Aorta (tissue), 5 donors: Measurements from ENCODE around the gene RENBP. TPM values are rescaled to one million over a fixed set of nuclear protein-coding genes. Genes with fewer than 3 reads are reported as not detected.
A peak's percentile ranks its signal among the peaks of the same experiment; 100 is the strongest.

Experiments used
- ATAC-seq: fragments of 200-7000 bp; cut with Tn5 transposase; one replicate; pipeline ENCODE4 v1.9.1; 2022; ENCODE audit warnings: moderate library complexity; ENCODE audit not compliant: low FRiP score
- DNase-seq, 2 donors: peaks; one replicate each; pipeline ENCODE4 v3.0.0-alpha.2; 2020
- H3K27ac ChIP-seq, 2 donors: one replicate each; pipeline ENCODE4 v1.5.1; 2013; ENCODE audit warnings: low read length in 2 of 2, mild to moderate bottlenecking in 2 of 2, moderate library complexity in 2 of 2, control low read depth in 1 of 2, inconsistent platforms in 1 of 2, low read depth in 1 of 2
- H3K27me3 ChIP-seq, 2 donors: one replicate each; pipeline ENCODE4 v1.6.1; 2013; ENCODE audit warnings: control low read depth in 1 of 2, low read length in 1 of 2, mild to moderate bottlenecking in 1 of 2, moderate library complexity in 1 of 2; ENCODE audit not compliant: insufficient read depth in 2 of 2, control insufficient read depth in 1 of 2
- H3K36me3 ChIP-seq, 2 donors: one replicate each; pipeline ENCODE4 v1.6.1; 2013; ENCODE audit warnings: control low read depth in 1 of 2, low read length in 1 of 2, mild to moderate bottlenecking in 1 of 2; ENCODE audit not compliant: insufficient read depth in 2 of 2, control insufficient read depth in 1 of 2
- H3K4me1 ChIP-seq, 2 donors: one replicate each; pipeline ENCODE4 v1.6.1; 2013; ENCODE audit warnings: low read length in 2 of 2, control low read depth in 1 of 2, mild to moderate bottlenecking in 1 of 2, moderate library complexity in 1 of 2; ENCODE audit not compliant: insufficient read depth in 2 of 2, control insufficient read depth in 1 of 2
- H3K4me3 ChIP-seq, 2 donors: one replicate each; pipeline ENCODE4 v1.5.1; 2013; ENCODE audit warnings: low read length in 2 of 2, control low read depth in 1 of 2, mild to moderate bottlenecking in 1 of 2
- H3K9me3 ChIP-seq: one replicate; pipeline ENCODE4 v1.6.1; 2013; ENCODE audit warnings: mild to moderate bottlenecking, low read length; ENCODE audit not compliant: control insufficient read depth
- WGBS, 2 donors: extraction: QIAGEN DNeasy Blood & Tissue Kit; methylation state at CpG; one replicate each; pipeline ENCODE4 v1.1.7; 2013; 5-methylcytosine and 5-hydroxymethylcytosine counted together
- intact Hi-C, 2 donors: fragments of 100-400 bp; cut with DNase I; formaldehyde crosslinking; loops; one replicate each; pipeline versions ENCODE4 v1.14.2 to v1.15.0; 2022
- polyA plus RNA-seq, 2 donors: library from polyadenylated mRNA; stranded (reverse); fragments of 200-250 nt; gene quantifications; one replicate each; pipeline ENCODE4 v1.2.3, GENCODE V29; 2013
- total RNA-seq, 2 donors: library from RNA; stranded (reverse); fragmentation: NEBNext Ultra II Directional; extraction: Animal tissue kit (Norgen Biotek cat#: 25700); gene quantifications; one replicate each; pipeline ENCODE4 v1.2.1, GENCODE V29; 2021
- donor health status: healthy with polysubstance abuse.
- donor health status: Bipolar disorder and iron deficiency.
- donor health status: DM: no; HTN: no; CAD: no.
- donor health status: DM: no; HTN: no; CAD: no.
- donor health status: DM: yes; HTN: yes; CAD: no.

RENBP gene
- total and polyA plus RNA-seq, 4 donors = 10.5 to 20.9 (median 13.8) TPM

GRCh38 chrX:153953342-153953830 lies 8.9 kb upstream of the RENBP start:
- H3K4me1 ChIP-seq = no peaks in the 10 kb centered on the region
- peak overlapping the region in 1 of 2 donors; percentile 19 for H3K27ac ChIP-seq
- 11 to 27% methylated on average over 33 of the region's 33 CpGs for WGBS, 2 donors
- H3K36me3 ChIP-seq = peaks cover 0 to under 1% of the 10 kb centered on the region in 2 donors
- H3K9me3 ChIP-seq = no peaks in the 10 kb centered on the region
- no peaks in the 10 kb centered on the region for H3K27me3 ChIP-seq
- DNase-seq (peak; percentile 84 to 93), ATAC-seq (peak; percentile 89)
- intact Hi-C loops = loop anchor here (2.0 to 10.0 kb wide), 4 partner anchors 189 to 999 kb away; partner anchors contain the start of gene PLXNB3 (in 2 of the 2)
- H3K4me3 ChIP-seq = no peak overlapping the region

- ATAC-seq (no peak), DNase-seq (no peak)
- Histone ChIP-seq H3K4me3 (no peak overlapping the region), H3K27me3 (no peaks in the 10 kb centered on the region), H3K4me1 (no peaks in the 10 kb centered on the region), H3K9me3 (no peaks in the 10 kb centered on the region), H3K36me3 (no peaks in the 10 kb centered on the region), H3K27ac (peak overlapping the region in 1 of 2 donors; percentile 9)
- intact Hi-C loops = loop anchor here (2.0 to 10.0 kb wide), 4 partner anchors 188 to 998 kb away; partner anchors contain the start of gene PLXNB3 (in 2 of the 2)
- 81 to 86% methylated on average over 32 of the region's 32 CpGs for WGBS, 2 donors
These were observed 8.1 kb upstream of the RENBP start for GRCh38 chrX:153952373-153953026.

GRCh38 chrX:153951683-153952372 lies 7.4 kb upstream of the RENBP start:
- Histone ChIP-seq H3K4me3 (no peak overlapping the region), H3K36me3 (no peaks in the 10 kb centered on the region), H3K9me3 (no peaks in the 10 kb centered on the region), H3K27me3 (no peaks in the 10 kb centered on the region), H3K4me1 (no peaks in the 10 kb centered on the region), H3K27ac (no peak overlapping the region)
- DNase-seq (no peak), ATAC-seq (no peak)
- WGBS, 2 donors = 91 to 92% methylated on average over 25 to 28 of the region's 28 CpGs
- intact Hi-C loops = loop anchor here (2.0 to 10.0 kb wide), 4 partner anchors 187 to 997 kb away; partner anchors contain the start of gene PLXNB3 (in 2 of the 2)

- H3K27ac ChIP-seq = no peak overlapping the region
- intact Hi-C loops = loop anchor here (5.0 to 10.0 kb wide), 3 partner anchors 188 to 995 kb away; partner anchors contain the start of gene PLXNB3 (in 1 of the 2)
These were observed 5.7 kb upstream of the RENBP start for GRCh38 chrX:153950127-153950526.

GRCh38 chrX:153948847-153949805 lies 4.7 kb upstream of the RENBP start:
- no peak for ATAC-seq
- H3K27ac ChIP-seq = no peak overlapping the region
- 77 to 85% methylated on average over 27 to 30 of the region's 30 CpGs for WGBS, 2 donors
- H3K4me3 ChIP-seq = no peak overlapping the region
- intact Hi-C loops = loop anchor here in 1 of 2 donors (10.0 kb wide), 1 partner anchor 984 kb away; no protein-coding TSS in a partner anchor
- H3K27me3 ChIP-seq = no peaks in the 10 kb centered on the region
- no peaks in the 10 kb centered on the region for H3K36me3 ChIP-seq
- no peak for DNase-seq
- no peaks in the 10 kb centered on the region for H3K9me3 ChIP-seq
- H3K4me1 ChIP-seq = no peaks in the 10 kb centered on the region

More at GRCh38 chrX:153950127-153950526, 5.7 kb upstream of the RENBP start:
- Histone ChIP-seq H3K36me3 (no peaks in the 10 kb centered on the region), H3K4me1 (no peaks in the 10 kb centered on the region), H3K9me3 (no peaks in the 10 kb centered on the region), H3K27me3 (no peaks in the 10 kb centered on the region), H3K4me3 (no peak overlapping the region)
- ATAC-seq (no peak), DNase-seq (no peak)
- 84 to 88% methylated on average over 19 of the region's 19 CpGs for WGBS, 2 donors

- DNase-seq = no peak
- H3K4me3 ChIP-seq = no peak overlapping the region
- H3K27me3 ChIP-seq = no peaks in the 10 kb centered on the region
- H3K27ac ChIP-seq = no peak overlapping the region
- WGBS, 2 donors = 79 to 81% methylated on average over 10 of the region's 10 CpGs
- no peaks in the 10 kb centered on the region for H3K9me3 ChIP-seq
- no peaks in the 10 kb centered on the region for H3K4me1 ChIP-seq
- H3K36me3 ChIP-seq = no peaks in the 10 kb centered on the region
- ATAC-seq = no peak
- intact Hi-C loops = loop anchor here in 1 of 2 donors (10.0 kb wide), 1 partner anchor 983 kb away; no protein-coding TSS in a partner anchor
These were observed 3.6 kb upstream of the RENBP start for GRCh38 chrX:153948002-153948466.

- H3K27me3 ChIP-seq = no peaks in the 10 kb centered on the region
- DNase-seq = peak; percentile 85 to 90
- WGBS, 2 donors = 41 to 62% methylated on average over 19 of the region's 19 CpGs
- peak; percentile 77 for ATAC-seq
- no peaks in the 10 kb centered on the region for H3K4me1 ChIP-seq
- H3K27ac ChIP-seq = no peak overlapping the region
- no peaks in the 10 kb centered on the region for H3K36me3 ChIP-seq
- no peak overlapping the region for H3K4me3 ChIP-seq
- no peaks in the 10 kb centered on the region for H3K9me3 ChIP-seq
- intact Hi-C loops = loop anchor here in 1 of 2 donors (10.0 kb wide), 1 partner anchor 982 kb away; no protein-coding TSS in a partner anchor
These were observed 2.7 kb upstream of the RENBP start for GRCh38 chrX:153947009-153947769.
